Mesenteric fat pad (tissue), 1 donor: ENCODE measurements around the gene SIM2. TPM values are rescaled to one million over a fixed set of nuclear protein-coding genes. Genes with fewer than 3 reads are reported as not detected.

ENCODE experiments used
- DNase-seq: peaks from one replicate; pipeline ENCODE4 v3.0.0-alpha.2; 2020; ENCODE audit warnings: low spot score
- total RNA-seq: library from RNA; stranded (reverse); fragmentation: NEBNext Ultra II Directional; extraction: Animal tissue kit (Norgen Biotek cat#: 25700); gene quantifications from one replicate; pipeline ENCODE4 v1.2.1, GENCODE V29; 2021
- donor health status: DM: yes; HTN: yes; CAD: no.

The SIM2 gene
- total RNA-seq, 1 donor from 2014 or later, result not detected

DNA sequence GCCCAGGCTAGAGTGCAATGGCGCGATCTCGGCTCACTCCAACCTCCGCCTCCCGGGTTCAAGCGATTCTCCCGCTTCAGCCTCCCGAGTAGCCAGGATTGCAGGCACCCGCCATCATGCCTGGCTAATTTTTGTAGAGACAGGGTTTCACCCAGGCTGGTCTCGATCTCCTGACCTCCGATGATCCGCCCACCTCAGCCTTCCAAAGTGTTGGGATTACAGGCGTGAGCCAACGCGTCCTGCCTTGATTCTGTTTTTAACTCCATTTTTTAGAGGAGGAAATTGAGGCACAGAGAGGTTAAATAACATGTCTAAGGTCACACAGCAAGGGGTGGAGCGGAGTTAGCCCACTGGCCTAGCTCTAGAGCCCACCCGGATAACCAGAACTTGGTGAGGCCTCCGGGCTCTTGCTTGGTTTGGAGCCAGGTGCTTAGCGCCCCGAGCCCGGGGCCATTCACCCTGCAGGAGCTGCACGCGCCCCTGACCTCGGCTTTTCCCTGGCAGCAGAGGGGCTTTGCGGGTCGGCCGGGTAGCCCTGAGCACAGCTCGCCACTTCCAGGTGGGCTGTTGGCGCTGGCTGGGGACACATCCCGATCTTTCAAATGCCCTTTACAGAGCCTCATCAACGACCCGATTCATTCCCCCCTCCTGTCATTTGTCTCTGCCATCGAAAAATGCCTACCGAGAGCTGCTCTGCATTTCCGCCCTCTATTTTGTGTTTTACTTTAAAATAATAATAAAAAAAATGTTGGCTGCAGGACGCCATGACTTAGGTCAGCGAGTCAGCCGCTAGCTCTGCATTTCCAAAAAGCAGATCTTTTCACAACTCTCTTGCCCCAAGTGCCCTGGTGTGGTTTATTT, 11.2 kb downstream of the SIM2 start:
- DNase-seq, result peak; percentile 79

DNA sequence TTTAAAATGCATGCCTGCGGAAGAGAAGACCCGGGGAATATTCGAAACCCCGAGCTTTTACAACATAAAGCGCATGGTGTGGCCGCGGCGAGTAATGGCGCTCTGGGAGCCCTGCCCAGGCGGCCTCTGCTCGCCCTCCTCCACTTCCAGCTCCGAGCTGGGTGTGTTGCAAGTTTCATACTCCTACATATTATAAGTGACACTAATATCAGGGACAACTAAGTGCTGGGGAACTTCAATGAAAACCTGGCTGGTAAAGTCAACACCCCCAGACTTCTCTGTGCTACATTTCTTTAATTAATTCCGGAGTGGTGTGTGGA, 11.8 kb downstream of the SIM2 start:
- peak; percentile 68 for DNase-seq

DNA sequence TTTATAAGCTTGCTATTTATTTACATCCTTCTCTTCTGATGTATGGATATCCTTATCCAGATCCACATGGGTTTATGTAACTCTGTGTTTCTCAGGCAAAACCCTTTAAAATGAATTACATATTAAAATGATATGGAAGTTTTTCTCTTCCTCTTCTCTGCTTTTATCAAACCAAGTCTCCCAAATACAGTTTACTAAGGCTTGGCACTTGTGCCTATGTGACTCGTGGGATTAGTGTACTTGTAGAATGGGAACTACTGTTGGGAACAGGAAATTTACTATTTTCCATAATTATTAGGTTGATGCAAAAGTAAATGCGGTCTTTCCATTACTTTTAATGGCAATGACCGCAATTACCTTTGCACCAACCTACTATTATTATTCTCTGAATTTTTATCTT, 14.8 kb downstream of the SIM2 start:
- no peak for DNase-seq

GRCh38 chr21:36716387-36716786, 17.5 kb downstream of the SIM2 start:
- DNase-seq, result no peak

- no peak for DNase-seq
Measured at GRCh38 chr21:36716836-36717235, 17.9 kb downstream of the SIM2 start.

- DNase-seq, result no peak
Measured at GRCh38 chr21:36717976-36718375, 19.1 kb downstream of the SIM2 start.

GRCh38 chr21:36718951-36719501, 20.1 kb downstream of the SIM2 start:
- DNase-seq, result peak; percentile 83

DNA sequence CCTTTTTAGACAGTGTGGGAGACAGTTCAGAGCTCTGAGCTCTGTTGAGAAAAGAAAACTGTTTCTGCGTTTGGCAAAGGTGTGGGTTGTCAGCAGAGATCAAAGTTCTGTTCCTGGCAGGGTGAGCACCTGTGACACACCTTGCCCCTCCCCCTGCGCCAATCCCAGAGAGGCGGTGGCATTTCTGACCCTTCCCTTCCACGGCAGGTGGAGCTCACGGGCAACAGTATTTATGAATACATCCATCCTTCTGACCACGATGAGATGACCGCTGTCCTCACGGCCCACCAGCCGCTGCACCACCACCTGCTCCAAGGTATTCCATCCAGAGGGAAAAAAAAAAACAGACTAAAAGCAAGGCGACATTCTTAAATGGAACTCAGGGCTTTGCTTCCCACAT, 20.7 kb downstream of the SIM2 start:
- peak; percentile 68 for DNase-seq

DNA sequence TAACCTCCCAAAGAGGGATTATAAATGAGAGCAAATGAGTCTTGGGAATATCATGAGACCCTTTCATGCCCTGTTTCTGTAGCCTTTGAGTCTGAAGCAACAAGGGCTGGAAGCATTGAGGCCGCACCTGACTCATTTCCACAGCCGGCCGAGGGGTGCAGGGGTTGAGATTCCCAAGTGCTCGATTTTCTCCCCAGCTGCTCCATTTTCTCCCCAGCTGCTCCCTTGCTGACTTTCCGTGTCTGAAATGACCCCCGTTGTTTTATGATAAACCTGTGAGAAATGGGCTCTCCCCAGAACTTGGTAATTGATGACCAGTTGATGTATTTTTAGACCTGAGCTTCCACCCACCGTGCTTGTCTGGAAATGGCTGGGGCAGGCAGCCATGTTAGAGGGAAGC, 22.9 kb downstream of the SIM2 start:
- peak; percentile 43 for DNase-seq

DNA sequence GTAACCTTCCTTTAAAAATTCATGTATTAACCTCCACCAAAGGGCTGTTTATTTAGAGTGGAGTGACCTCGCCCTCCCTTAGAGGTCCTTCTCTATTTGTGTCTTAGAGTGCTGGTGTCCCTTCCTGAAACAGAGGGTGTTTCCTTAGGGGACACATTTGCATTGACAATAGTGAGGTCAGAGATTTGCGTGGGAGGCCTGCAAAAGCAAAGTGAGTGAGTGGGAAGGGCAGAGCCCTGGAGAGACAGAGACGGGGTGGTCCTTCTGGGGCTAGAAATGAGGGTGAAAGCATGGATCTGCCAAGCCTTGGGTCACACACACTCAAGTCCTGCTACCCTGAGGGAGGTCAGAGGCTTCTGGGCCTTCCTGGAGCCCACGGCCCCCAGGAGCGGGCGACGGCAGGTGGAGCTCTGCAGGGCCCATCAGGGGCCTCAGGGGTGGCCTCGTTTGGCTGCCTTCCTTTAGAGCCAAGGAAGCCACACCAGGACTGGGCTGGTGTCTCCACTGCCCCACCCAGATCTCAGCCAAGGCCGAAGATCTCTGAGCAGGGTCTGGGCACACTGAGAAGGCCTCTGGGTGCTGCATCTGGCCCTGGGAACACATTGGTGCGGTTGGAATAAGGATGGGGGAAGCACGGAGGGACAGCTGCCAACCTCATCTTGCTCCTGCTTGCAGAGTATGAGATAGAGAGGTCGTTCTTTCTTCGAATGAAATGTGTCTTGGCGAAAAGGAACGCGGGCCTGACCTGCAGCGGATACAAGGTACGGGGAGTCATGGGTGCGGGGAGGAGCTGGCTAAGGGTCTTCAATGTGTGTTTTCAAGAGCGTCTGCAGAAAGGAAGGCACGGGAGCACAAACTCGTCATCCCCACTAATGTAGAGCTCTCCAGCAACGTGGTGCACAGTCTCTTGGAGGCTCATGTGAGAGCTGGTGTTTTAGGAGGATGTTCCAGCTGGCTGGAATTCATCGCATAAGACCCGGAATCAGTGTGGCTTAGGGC, 23.8 kb downstream of the SIM2 start:
- DNase-seq, result peak; percentile 49

GRCh38 chr21:36723371-36723881, 24.5 kb downstream of the SIM2 start:
- peak; percentile 79 for DNase-seq

GRCh38 chr21:36724660-36725059, 25.7 kb downstream of the SIM2 start:
- DNase-seq, result no peak

- peak; percentile 72 for DNase-seq
Measured at GRCh38 chr21:36725793-36726386, 27.0 kb downstream of the SIM2 start.

DNA sequence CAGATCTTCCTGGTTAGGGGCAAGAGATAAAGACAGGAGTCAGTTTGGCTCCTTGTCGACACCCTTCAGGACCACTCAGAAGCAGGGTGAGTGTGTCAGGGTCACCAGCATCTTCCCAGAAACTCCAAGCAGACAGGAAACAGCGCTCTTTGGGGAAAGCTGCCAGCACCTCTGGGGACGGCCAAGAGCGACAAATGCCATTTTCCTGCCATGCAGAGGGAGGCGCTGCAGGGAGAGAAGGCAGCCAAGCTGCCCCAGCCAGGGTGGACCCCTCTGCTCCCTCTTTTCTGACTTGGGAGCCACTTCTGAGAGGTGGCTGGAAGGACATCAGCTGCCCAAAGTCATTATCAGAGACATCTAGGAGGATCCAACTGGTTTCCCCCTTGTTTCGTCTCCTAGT, 29.0 kb downstream of the SIM2 start:
- no peak for DNase-seq

- peak; percentile 69 for DNase-seq
Measured at GRCh38 chr21:36728371-36729111, 29.6 kb downstream of the SIM2 start.

DNA sequence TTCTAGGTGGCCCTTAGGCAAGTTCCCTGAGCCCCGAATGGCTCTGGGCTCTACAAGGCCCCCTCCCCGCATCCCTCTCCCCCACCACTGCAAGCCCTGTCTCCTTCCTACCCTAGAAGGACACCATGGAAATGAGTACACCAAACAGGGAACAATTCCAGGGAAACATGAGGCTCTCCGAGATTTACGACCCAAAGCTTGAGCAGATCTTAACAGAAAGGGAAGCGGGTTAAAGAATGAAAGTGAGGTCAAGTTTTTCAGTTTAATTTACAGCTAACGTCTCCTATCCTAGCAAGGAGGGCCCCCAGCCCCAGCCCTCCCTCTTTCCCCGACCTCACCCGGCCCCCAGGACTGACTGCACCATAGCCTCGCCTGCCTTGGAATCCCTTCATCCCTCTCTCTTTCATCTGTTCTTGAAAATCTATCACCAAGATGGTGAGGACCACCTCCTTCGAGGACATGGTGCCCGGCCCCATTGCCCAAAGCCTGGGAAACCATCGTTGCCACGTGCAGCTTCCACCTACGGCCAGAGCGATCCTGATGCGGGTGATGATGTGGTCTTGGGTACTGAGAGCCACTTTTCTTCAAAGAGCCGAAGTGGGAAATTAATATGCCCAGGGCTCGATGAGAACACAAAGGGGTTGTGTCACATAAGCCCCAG, 30.5 kb downstream of the SIM2 start:
- DNase-seq, result peak; percentile 82

DNA sequence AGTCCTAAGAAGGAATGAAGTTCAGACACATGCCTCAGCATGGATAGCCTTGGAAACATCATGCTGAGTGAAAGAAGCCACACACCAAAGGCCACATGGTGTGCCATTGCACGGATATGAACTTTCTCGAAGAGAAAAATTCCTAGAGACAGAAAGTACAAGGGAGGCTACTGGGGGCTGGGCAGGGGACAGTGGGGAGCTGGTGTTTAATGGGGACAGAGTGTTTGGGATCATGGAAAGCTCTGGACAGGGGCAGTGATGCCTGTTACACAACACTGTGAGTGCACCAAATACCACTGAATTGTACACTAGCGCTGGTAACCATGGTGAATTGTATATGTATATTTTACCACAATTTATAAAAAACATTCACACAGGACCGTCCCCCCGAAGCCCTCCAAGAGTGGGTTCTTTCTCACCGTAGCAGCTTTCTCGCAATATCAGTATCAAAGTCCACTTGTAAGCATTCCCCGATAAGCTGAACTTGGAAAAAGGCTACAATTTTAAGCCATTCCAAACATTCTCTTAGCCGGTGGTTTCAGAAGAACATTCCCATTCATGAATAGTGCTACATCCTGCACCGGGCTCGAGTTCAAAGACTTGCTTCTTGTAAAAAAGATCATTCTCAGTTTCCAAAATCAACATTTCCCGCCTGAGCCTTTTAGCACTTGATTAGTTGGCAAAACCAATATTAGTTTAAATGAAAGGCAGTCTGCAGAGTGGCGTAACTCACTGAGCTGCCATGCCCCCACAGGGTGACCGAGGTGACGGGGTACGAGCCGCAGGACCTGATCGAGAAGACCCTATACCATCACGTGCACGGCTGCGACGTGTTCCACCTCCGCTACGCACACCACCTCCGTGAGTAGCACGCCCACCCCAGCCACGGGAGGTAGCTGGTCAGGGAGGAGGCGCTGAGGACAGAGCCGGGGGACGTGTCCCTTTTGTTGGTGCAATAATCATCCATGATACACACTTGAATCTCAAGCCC, 31.7 kb downstream of the SIM2 start:
- DNase-seq, result peak; percentile 79

DNA sequence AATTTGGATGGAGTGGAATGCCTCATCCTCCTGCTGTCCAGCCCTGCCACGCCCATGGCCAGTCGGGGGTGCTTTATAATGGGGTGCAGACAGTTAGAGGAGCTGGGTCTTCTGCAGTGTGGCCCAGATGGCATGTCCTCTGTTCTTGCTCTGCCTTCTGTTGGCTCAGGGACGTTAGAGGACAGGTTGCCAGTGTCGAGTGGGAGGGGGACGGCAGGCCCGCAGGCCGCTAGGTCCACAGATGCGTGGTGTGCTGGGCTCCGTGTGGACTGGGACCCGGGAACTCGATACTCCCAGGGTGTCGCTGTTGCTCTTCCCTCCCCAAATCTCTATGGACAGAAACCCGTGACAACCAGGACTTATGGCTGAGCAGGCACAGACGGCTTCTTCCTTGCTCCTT, 33.3 kb downstream of the SIM2 start:
- DNase-seq, result peak; percentile 53

GRCh38 chr21:36732761-36733160, 33.8 kb downstream of the SIM2 start:
- peak; percentile 71 for DNase-seq
